ENCODE data around the gene ITM2B. TPM values are rescaled to one million over a fixed set of nuclear protein-coding genes. Genes with fewer than 3 reads are reported as not detected.

Gene ITM2B
- total RNA-seq, 4 donors from 2014 or later: 117 to 352 (median 310) TPM

DNA sequence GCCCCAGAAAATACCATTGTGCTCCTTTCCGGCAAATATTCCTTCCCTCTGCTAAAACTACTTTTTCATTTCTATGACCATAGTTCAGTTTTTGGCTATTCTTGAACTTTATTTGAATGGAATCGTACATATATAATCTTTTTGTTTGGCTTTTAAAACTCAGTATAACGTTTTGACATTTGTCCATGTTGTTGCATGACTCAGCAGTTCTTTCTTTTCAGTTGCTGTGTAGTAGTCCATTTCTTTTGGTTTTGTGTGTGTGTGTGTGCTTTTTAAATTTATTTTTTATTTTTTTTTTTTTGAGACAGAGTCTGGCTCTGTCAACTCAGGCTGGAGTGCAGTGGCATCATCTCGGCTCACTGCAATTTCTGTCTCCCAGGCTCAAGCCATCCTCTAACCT, 35.0 kb downstream of the ITM2B start:
- intact Hi-C loops (cut with DNase I; ENCODE audit: low total_unique reads): no loop called here
- no peaks in the 10 kb centered on the region for H3K9me3 ChIP-seq
- H3K36me3 ChIP-seq: peaks cover 0 to 16% (median 4%) of the 10 kb centered on the region in 4 donors
- no peak overlapping the region for H3K27ac ChIP-seq
- in situ Hi-C loops (cut with MboI; ENCODE audit: low pct_ligation_motif_present in 1 of 4, low pct_unique_long_range_greater_than_20kb in 1 of 4, low sequenced_read_pairs in 3 of 4): no loop called here
- 92% methylated on average over 4 of the region's 4 CpGs for WGBS, 2 donors (ENCODE audit: low coverage in 1 of 2)
- H3K27me3 ChIP-seq: no peaks in the 10 kb centered on the region
- no peak overlapping the region for H3K4me3 ChIP-seq
- TF ChIP-seq POLR2AphosphoS5 (IDR thresholded peaks at IDR 0.05): no peak
- TF ChIP-seq, protein P1, sequence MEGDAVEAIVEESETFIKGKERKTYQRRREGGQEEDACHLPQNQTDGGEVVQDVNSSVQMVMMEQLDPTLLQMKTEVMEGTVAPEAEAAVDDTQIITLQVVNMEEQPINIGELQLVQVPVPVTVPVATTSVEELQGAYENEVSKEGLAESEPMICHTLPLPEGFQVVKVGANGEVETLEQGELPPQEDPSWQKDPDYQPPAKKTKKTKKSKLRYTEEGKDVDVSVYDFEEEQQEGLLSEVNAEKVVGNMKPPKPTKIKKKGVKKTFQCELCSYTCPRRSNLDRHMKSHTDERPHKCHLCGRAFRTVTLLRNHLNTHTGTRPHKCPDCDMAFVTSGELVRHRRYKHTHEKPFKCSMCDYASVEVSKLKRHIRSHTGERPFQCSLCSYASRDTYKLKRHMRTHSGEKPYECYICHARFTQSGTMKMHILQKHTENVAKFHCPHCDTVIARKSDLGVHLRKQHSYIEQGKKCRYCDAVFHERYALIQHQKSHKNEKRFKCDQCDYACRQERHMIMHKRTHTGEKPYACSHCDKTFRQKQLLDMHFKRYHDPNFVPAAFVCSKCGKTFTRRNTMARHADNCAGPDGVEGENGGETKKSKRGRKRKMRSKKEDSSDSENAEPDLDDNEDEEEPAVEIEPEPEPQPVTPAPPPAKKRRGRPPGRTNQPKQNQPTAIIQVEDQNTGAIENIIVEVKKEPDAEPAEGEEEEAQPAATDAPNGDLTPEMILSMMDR (IDR thresholded peaks at IDR 0.05): no peak
- no peak for TF ChIP-seq POLR2A (IDR thresholded peaks at IDR 0.05)
- TF ChIP-seq EP300 (IDR thresholded peaks at IDR 0.05; ENCODE audit: low read depth): no peak
- H3K4me1 ChIP-seq: peaks cover 0 to 7% (median 0%) of the 10 kb centered on the region in 4 donors
- DNase-seq: no peak

DNA sequence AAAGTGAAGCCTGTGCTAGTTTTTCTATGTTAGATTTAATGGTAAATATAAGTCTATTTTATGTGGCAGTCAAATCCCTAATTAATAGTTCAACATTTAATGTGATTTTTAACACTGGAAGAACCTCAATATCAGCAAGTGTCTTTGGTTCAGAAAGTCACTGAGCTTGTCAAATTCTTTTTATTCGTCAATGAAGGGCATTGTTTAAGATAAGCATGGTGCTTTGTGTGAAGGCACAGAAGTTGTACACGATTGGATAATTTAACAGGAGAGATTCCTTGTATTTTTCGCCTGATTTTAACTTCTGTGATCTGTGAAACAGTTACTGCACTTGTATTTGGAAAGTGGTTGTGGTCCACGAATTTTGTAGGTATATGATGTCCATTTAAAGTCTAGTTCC, 40.3 kb downstream of the ITM2B start:
- Histone ChIP-seq H3K9me3 (no peaks in the 10 kb centered on the region), H3K27me3 (no peaks in the 10 kb centered on the region), H3K4me3 (no peak overlapping the region), H3K27ac (no peak overlapping the region), H3K4me1 (no peaks in the 10 kb centered on the region), H3K36me3 (peaks cover 0 to 7% (median 0%) of the 10 kb centered on the region in 4 donors)
- TF ChIP-seq, protein P1 (IDR thresholded peaks at IDR 0.05): no peak
- TF ChIP-seq POLR2AphosphoS5 (IDR thresholded peaks at IDR 0.05) (no peak), EP300 (IDR thresholded peaks at IDR 0.05; ENCODE audit: low read depth) (no peak), POLR2A (IDR thresholded peaks at IDR 0.05) (no peak)
- no peak for DNase-seq
- in situ Hi-C loops (cut with MboI; ENCODE audit: low pct_ligation_motif_present in 1 of 4, low pct_unique_long_range_greater_than_20kb in 1 of 4, low sequenced_read_pairs in 3 of 4): no loop called here
- WGBS, 2 donors (ENCODE audit: low coverage in 1 of 2): 87 to 96% methylated on average over 4 of the region's 4 CpGs
- intact Hi-C loops (cut with DNase I; ENCODE audit: low total_unique reads): no loop called here

DNA sequence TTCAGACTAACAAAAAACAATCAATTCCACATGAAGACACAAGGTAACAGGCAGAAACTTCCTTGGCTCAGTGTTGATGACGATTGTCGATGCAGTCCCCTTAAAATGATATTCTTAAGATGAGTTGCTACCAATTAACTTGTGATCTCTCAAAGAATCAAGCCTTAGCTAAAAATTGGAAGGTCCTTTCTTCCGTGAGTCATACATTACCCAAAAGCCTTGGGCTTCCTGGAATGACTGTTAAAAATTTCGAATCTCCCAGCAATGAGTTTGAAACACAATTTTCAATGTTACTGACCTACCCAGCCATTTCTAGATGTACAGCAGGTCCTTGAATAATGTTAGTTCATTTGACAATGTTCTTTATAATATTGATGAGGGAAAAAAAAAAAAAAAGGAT, 42.5 kb downstream of the ITM2B start:
- in situ Hi-C loops (cut with MboI; ENCODE audit: low pct_ligation_motif_present in 1 of 4, low pct_unique_long_range_greater_than_20kb in 1 of 4, low sequenced_read_pairs in 3 of 4): no loop called here
- intact Hi-C loops (cut with DNase I; ENCODE audit: low total_unique reads): no loop called here

DNA sequence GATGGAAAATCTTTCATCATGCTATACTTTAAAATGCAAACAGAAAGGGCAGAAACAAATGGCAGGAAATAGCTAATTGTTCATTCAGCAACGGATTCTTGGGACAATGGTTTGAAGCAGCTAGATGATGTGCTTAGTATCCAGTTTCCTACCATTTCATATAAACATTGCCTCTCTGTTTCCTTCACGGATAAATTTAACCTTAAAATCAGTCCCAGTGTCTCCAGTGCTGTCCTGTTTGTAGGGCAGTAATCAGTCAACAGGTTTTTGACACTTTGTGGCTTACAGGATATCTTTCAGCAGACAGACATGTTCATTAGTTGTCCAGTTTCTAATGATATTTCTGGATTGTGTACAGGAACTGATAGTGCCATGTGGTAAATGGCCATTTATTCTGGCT, 45.8 kb downstream of the ITM2B start:
- Histone ChIP-seq H3K4me3 (no peak overlapping the region), H3K4me1 (no peaks in the 10 kb centered on the region), H3K9me3 (no peaks in the 10 kb centered on the region), H3K36me3 (no peaks in the 10 kb centered on the region), H3K27ac (no peak overlapping the region), H3K27me3 (no peaks in the 10 kb centered on the region)
- 52 to 54% methylated on average over 2 of the region's 2 CpGs for WGBS, 2 donors (ENCODE audit: low coverage in 1 of 2)
- TF ChIP-seq POLR2A (IDR thresholded peaks at IDR 0.05) (no peak), EP300 (IDR thresholded peaks at IDR 0.05; ENCODE audit: low read depth) (no peak), POLR2AphosphoS5 (IDR thresholded peaks at IDR 0.05) (no peak)
- TF ChIP-seq, protein P1 (IDR thresholded peaks at IDR 0.05): no peak
- intact Hi-C loops (cut with DNase I; ENCODE audit: low total_unique reads) (no loop called here), in situ Hi-C loops (cut with MboI; ENCODE audit: low pct_ligation_motif_present in 1 of 4, low pct_unique_long_range_greater_than_20kb in 1 of 4, low sequenced_read_pairs in 3 of 4) (no loop called here)
- DNase-seq: no peak

More for the DNA sequence above, 42.5 kb downstream of the ITM2B start:
- H3K27me3 ChIP-seq: no peaks in the 10 kb centered on the region
- H3K27ac ChIP-seq: no peak overlapping the region
- H3K9me3 ChIP-seq: no peaks in the 10 kb centered on the region
- no peak for TF ChIP-seq POLR2AphosphoS5 (IDR thresholded peaks at IDR 0.05)
- no peaks in the 10 kb centered on the region for H3K4me1 ChIP-seq
- no peaks in the 10 kb centered on the region for H3K36me3 ChIP-seq
- H3K4me3 ChIP-seq: no peak overlapping the region
- DNase-seq: no peak
- WGBS, 2 donors (ENCODE audit: low coverage in 1 of 2): 72 to 83% methylated on average over 4 of the region's 4 CpGs

DNA sequence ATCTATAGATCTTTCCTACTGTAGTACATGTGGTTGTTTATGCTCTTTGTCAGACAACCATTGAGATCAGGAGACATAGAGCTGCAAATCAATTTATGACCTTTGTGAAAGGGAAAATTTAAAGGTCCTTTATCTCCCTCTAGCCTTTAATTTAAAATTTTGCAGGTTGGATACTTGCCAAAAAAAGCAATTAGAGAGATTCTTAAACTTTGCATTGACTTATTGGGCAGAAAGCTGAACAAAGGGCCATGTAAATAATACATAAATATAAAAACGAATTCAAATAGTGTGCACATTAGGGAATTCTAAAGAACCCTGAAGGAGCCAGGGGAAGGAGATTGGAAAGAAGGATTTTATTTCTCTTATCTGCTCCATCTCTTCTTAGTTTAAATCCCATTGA, 48.5 kb downstream of the ITM2B start:
- Histone ChIP-seq H3K4me1 (no peaks in the 10 kb centered on the region), H3K9me3 (no peaks in the 10 kb centered on the region), H3K27ac (no peak overlapping the region), H3K36me3 (no peaks in the 10 kb centered on the region), H3K4me3 (no peak overlapping the region), H3K27me3 (no peaks in the 10 kb centered on the region)
- DNase-seq: no peak
- in situ Hi-C loops (cut with MboI; ENCODE audit: low pct_ligation_motif_present in 1 of 4, low pct_unique_long_range_greater_than_20kb in 1 of 4, low sequenced_read_pairs in 3 of 4) (no loop called here), intact Hi-C loops (cut with DNase I; ENCODE audit: low total_unique reads) (no loop called here)
- 71 to 77% methylated on average over 1 of the region's 1 CpG for WGBS, 2 donors (ENCODE audit: low coverage in 1 of 2)
- TF ChIP-seq POLR2A (IDR thresholded peaks at IDR 0.05): no peak
- TF ChIP-seq POLR2AphosphoS5 (IDR thresholded peaks at IDR 0.05): no peak
- TF ChIP-seq, protein P1 (IDR thresholded peaks at IDR 0.05): no peak
- TF ChIP-seq EP300 (IDR thresholded peaks at IDR 0.05; ENCODE audit: low read depth): no peak

Measured in transverse colon (tissue), 4 donors.